Lower leg skin (tissue), 3 donors: Measurements from ENCODE around the gene MAGEF1.

Experiments used
- POLR2A ChIP-seq, 2 donors: fragments of 450-650 bp; IDR thresholded peaks; one replicate each; pipeline ENCODE4 v1.6.1; 2016 to 2017; ENCODE audit warnings: antibody characterized with exemption in 2 of 2, mild to moderate bottlenecking in 1 of 2, moderate library complexity in 1 of 2
- TF ChIP-seq, protein P1 (sequence below), 3 donors: fragments of 450-650 bp; IDR thresholded peaks; one replicate each; pipeline ENCODE4 v1.5.1; 2016; ENCODE audit warnings: antibody characterized with exemption in 3 of 3, mild to moderate bottlenecking in 3 of 3, moderate library complexity in 2 of 3

DNA sequence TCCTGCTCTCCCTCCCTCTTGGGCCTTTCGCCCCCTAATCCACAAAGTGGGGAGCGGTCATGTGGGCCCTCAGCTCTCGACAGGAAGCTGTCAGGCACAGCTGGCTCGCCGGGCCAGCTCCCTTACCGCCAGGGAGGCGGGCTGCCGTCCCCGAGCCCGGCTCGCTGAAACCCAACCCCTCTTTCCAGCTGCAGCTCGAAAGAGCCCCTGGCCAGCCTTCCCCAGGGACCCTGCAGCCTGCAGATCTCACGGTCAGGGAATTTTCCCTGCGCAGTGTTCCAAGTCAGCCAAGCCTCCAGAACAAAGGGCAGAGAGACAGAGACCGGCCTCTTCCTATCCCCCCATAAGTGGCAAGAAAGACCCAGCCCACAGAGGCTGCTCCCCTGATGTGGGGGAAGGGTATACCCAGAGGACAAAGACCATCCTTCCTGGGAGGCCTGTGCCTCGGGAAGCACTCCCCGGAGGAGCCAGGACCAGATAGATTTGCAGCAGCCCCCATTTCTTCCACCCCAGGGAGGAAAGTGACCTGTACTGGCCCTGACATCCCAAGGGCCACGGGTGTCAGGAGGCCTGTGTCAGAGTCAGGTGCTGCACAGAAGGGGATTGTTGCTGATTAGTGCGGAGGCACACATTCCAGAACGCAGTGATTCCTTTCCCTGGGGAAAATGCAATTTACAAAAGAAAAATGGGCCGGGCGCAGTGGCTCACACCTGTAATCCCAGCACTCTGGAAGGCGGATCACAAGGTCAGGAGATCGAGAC is 32.6 kb downstream of the MAGEF1 start:
- TF ChIP-seq, protein P1, sequence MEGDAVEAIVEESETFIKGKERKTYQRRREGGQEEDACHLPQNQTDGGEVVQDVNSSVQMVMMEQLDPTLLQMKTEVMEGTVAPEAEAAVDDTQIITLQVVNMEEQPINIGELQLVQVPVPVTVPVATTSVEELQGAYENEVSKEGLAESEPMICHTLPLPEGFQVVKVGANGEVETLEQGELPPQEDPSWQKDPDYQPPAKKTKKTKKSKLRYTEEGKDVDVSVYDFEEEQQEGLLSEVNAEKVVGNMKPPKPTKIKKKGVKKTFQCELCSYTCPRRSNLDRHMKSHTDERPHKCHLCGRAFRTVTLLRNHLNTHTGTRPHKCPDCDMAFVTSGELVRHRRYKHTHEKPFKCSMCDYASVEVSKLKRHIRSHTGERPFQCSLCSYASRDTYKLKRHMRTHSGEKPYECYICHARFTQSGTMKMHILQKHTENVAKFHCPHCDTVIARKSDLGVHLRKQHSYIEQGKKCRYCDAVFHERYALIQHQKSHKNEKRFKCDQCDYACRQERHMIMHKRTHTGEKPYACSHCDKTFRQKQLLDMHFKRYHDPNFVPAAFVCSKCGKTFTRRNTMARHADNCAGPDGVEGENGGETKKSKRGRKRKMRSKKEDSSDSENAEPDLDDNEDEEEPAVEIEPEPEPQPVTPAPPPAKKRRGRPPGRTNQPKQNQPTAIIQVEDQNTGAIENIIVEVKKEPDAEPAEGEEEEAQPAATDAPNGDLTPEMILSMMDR (IDR thresholded peaks at IDR 0.05), result no peak
- TF ChIP-seq POLR2A (IDR thresholded peaks at IDR 0.05), result no peak
